AG10803 (cell line): ENCODE measurements around the gene LIM2.

Source experiments
- DNase-seq: peaks from one replicate; pipeline ENCODE4 v3.0.0; 2010; ENCODE audit warnings: low read depth
- H3K4me3 ChIP-seq: 2 replicates; pipeline ENCODE4 v1.5.1; 2011; ENCODE audit warnings: mild to moderate bottlenecking, low read length, control low read depth
- CTCF ChIP-seq: conservative IDR thresholded peaks from 2 replicates; pipeline ENCODE4 v1.5.1; 2011; ENCODE audit warnings: mild to moderate bottlenecking, low read length, control low read depth, inconsistent platforms

Gene LIM2

GRCh38 chr19:51342631-51343569 lies 44.9 kb downstream of the LIM2 start:
- DNase-seq = no peak
- TF ChIP-seq CTCF = no peak
- no peak overlapping the region for H3K4me3 ChIP-seq

- no peak within 1 kb of the TSS for H3K4me3 ChIP-seq
- DNase-seq = no peak
- TF ChIP-seq CTCF = no peak
These were observed 45.7 kb downstream of the LIM2 start, which contains the start of gene VSIG10L for GRCh38 chr19:51341976-51342580. VSIG10L (minus strand) TSS chr19:51342139; CDS start chr19:51342124, 15 bp downstream.

- H3K4me3 ChIP-seq = no peak overlapping the region
- TF ChIP-seq CTCF = no peak
- DNase-seq = no peak
These were observed 46.7 kb downstream of the LIM2 start for GRCh38 chr19:51341066-51341465.

GRCh38 chr19:51339687-51340656 lies 47.8 kb downstream of the LIM2 start:
- peak overlapping the region; percentile 68 for H3K4me3 ChIP-seq
- peak; percentile 97 for DNase-seq
- no peak for TF ChIP-seq CTCF

GRCh38 chr19:51339313-51339686 lies 48.5 kb downstream of the LIM2 start:
- H3K4me3 ChIP-seq = peak overlapping the region; percentile 68
- TF ChIP-seq CTCF = 0 out of 2 replicates have a peak, but pooled peaks have one; percentile 24
- no peak for DNase-seq

- TF ChIP-seq CTCF = peak; percentile 64
- peak; percentile 63 for DNase-seq
- peak overlapping the region; percentile 68 for H3K4me3 ChIP-seq
These were observed 49.0 kb downstream of the LIM2 start for GRCh38 chr19:51338563-51339312.
